GM10266 (cell line): ENCODE results near the gene KDM4C.

ENCODE experiments used
- DNase-seq: peaks from one replicate; pipeline ENCODE4 v3.0.0; 2012; ENCODE audit errors: extremely low spot score
- TF ChIP-seq, protein P1 (sequence below): IDR thresholded peaks from 2 replicates; pipeline ENCODE4 v1.5.1; 2012; ENCODE audit warnings: mild to moderate bottlenecking, low read depth; ENCODE audit not compliant: control insufficient read depth, insufficient read depth; ENCODE audit errors: missing control alignments

Gene KDM4C

DNA sequence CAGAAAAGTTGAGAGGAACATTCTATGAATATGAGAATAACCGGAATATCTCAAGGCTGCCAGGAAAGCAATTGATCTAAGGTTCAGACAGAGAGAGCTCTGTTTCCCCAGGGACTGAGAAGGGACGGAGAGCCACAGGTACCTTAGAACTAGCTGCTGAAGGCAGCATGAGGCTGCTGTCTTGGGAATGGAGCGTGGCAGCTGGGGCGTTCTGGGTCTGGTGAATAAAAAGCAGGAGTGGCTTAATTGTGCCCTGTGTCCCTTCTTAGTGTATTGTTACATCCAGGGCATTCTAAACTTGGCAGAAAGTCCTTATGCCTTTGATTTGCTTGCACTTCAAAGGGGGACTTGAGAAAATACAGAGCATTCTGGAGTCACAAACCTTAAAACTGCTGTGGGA is 434.5 kb downstream of the KDM4C start:
- no peak for DNase-seq
- TF ChIP-seq, protein P1, sequence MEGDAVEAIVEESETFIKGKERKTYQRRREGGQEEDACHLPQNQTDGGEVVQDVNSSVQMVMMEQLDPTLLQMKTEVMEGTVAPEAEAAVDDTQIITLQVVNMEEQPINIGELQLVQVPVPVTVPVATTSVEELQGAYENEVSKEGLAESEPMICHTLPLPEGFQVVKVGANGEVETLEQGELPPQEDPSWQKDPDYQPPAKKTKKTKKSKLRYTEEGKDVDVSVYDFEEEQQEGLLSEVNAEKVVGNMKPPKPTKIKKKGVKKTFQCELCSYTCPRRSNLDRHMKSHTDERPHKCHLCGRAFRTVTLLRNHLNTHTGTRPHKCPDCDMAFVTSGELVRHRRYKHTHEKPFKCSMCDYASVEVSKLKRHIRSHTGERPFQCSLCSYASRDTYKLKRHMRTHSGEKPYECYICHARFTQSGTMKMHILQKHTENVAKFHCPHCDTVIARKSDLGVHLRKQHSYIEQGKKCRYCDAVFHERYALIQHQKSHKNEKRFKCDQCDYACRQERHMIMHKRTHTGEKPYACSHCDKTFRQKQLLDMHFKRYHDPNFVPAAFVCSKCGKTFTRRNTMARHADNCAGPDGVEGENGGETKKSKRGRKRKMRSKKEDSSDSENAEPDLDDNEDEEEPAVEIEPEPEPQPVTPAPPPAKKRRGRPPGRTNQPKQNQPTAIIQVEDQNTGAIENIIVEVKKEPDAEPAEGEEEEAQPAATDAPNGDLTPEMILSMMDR: no peak

DNA sequence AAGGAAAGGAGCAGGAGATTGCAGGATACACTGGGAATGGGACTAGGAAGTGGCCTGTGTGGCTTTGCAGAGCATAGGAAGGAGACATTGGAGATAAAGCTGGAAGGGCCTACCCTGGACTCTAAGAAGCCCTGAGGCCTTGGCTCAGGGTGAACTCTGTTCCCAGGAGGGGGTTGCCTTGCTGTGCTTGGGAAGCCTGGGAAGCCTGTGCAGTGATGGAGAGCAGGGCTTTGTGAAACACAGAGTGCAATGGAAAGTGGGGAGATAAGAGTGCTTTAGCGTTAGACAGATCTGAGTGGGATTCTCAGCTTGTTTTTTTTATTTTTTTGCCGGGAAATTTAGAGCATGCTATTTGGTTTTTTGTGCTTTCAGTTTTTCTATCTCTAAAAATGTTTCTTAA is 437.8 kb downstream of the KDM4C start:
- TF ChIP-seq, protein P1: no peak
- no peak for DNase-seq

DNA sequence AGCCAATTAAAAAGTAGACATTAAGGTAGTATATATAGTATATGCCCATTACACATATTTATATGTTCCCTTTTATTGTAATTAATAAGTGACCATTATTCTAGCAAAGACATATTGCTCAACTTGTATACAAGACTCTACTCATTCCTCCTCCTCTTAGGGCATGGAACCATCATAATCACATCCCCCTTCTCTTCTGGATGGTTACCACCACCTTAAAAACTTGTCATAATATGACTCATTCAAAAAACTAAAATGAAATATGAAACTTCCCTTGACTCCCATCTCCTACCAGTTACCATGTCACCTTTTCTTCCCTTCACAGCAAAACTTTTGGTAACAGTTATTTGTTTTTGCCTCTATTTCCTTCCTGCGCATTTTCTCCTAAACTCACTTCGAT is 438.7 kb downstream of the KDM4C start:
- DNase-seq: no peak
- TF ChIP-seq, protein P1: no peak

DNA sequence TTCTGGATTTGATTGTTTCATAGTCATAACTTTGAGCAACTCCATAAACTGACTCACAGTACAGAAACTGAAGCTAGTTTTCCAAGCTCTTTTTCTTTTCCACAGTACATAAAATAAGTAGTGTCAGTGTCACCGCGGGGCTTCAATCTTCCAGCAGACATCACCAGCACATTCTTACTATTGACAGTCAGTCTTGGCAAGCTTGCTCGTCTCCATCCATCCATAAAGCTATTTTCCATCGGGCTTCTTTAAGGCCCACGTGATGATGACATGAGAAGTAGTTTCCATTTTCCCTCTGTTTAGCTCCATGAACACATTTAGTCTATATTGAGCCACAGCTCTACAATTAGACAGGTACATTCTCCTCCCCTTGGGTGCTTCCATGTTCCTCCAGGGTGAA is 443.4 kb downstream of the KDM4C start:
- DNase-seq: no peak
- TF ChIP-seq, protein P1: no peak

DNA sequence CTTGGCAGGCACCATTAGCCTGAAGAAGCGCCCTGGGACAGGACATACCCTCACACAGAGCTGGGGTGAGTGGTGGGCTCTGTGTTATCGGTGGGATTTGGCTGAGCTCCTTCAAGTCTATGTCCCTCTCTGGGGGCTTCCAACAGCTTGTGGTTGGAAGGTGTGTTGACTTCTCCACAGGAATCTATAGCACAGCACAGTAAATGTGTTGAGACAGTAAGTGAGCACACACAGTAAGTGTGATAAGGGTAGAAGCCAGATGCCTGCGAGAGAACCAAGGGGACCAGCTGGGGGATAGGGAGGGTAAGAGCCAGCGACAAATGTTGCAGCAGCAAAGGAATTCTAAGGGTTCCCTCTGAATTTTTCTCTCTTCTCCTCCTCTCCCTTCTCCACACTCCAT is 448.0 kb downstream of the KDM4C start:
- TF ChIP-seq, protein P1: no peak
- DNase-seq: no peak

DNA sequence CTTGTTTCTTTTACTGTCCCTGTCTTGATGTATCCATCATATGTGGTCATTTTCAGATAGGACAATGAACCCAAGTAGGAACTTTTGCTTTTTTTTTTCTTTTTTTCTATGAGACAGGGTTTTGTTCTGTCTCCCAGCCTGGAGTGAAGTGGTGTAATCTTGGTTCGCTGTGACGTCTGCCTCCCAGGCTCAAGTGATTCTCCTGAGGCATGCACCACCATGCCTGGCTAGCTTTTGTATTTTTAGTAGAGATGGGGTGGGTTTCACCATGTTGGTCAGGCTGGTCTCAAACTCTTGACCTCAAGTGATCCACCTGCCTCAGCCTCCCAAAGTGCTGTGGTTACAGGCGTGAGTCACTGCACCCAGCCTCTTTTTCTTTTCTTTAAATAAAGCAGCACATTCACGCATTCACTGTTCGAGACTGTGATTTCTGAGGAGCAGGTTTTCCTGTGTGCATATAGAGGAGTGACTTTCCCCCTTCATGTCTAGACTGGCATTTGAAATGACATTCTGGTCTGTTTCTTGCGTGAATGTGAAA is 448.5 kb downstream of the KDM4C start:
- TF ChIP-seq, protein P1: no peak

DNA sequence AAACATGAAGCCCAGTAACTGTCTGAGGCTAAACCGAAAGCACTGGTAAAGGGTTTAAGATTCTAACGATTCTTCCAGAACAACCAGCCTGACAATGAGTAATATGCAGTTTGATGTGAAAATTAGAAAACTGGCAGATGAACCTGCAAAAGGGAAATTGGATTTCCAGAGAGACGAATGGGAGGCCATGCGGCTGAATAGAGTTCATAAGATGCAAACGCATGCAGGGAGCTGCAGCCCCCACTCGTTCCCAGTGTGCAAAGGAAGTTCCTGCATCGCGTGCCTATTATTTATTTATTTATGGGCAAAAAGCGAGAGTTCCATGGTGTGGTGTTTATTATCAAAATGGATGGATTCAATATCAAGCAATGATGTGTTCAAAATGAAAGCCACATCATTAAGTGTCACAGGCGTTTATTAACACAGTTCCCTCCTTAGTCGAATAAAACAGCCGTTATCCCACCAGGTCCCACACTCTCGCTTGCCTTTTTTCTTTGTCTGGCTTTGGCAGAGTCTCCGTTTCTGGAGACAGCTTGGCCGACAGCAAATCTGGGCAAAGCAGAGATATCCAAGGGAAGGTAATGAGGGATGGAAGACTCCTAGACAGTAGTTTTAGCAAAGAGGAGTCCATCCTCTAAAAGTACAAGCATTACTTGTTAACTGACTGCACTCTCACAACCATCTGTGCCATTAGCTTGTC is 451.4 kb downstream of the KDM4C start:
- TF ChIP-seq, protein P1: no peak
- no peak for DNase-seq

More for the DNA sequence above, 448.5 kb downstream of the KDM4C start:
- DNase-seq: no peak
